K562 (cell line): ENCODE measurements around the gene SPSB1.

ENCODE experiments used
- JUNB ChIP-seq: fragments of 450-650 bp; formaldehyde crosslinking; conservative IDR thresholded peaks from 2 replicates; pipeline ENCODE4 v1.4.0; 2020; ENCODE audit warnings: mild to moderate bottlenecking
- POLR2AphosphoS5 ChIP-seq: IDR thresholded peaks from 2 replicates; pipeline ENCODE4 v1.6.1; 2011; ENCODE audit warnings: mild to moderate bottlenecking, low read depth, low read length, moderate library complexity; ENCODE audit not compliant: control insufficient read depth, insufficient read depth
- ZBTB17 ChIP-seq: fragments of 450-650 bp; formaldehyde crosslinking; IDR thresholded peaks from 2 replicates; pipeline ENCODE4 v1.4.0; 2020; ENCODE audit warnings: mild to moderate bottlenecking
- ZNF384 ChIP-seq: IDR thresholded peaks from 2 replicates; pipeline ENCODE4 v1.6.1; 2012; ENCODE audit warnings: low read depth, low read length, improper control_type of control experiment

- TF ChIP-seq JUNB (CRISPR knock-in tag) (no peak), ZBTB17 (CRISPR knock-in tag) (no peak), ZNF384 (no peak), POLR2AphosphoS5 (no peak)
Observed at GRCh38 chr1:9357958-9358357, 65.3 kb downstream of the SPSB1 start.
